Astrocyte (in vitro differentiated cells and primary cell): ENCODE measurements around the gene JOSD2. TPM values are rescaled to one million over a fixed set of nuclear protein-coding genes. Genes with fewer than 3 reads are reported as not detected.

ENCODE experiments used
- DNase-seq: peaks from one replicate; pipeline ENCODE4 v3.0.0-alpha.2; 2010; ENCODE audit warnings: low read depth
- FAIRE-seq: peaks from 2 replicates; lab custom pipeline; 2011; peaks lifted over from hg19 to GRCh38; lab: Jason Lieb, UNC
- H2AFZ ChIP-seq: 2 replicates; pipeline ENCODE4 v1.6.0; 2012; ENCODE audit warnings: low read depth, low read length, inconsistent platforms
- H3K27ac ChIP-seq: 2 replicates; pipeline ENCODE4 v1.5.1; 2011; ENCODE audit warnings: low read depth, low read length, inconsistent platforms
- H3K27me3 ChIP-seq: 2 replicates; pipeline ENCODE4 v1.6.0; 2011; ENCODE audit warnings: low read length, inconsistent platforms; ENCODE audit not compliant: insufficient read depth
- H3K36me3 ChIP-seq: 2 replicates; pipeline ENCODE4 v1.5.1; 2011; ENCODE audit warnings: low read length, inconsistent platforms; ENCODE audit not compliant: insufficient read depth
- H3K4me1 ChIP-seq: 2 replicates; pipeline ENCODE4 v1.5.1; 2011; ENCODE audit warnings: low read length, inconsistent platforms; ENCODE audit not compliant: insufficient read depth
- H3K4me2 ChIP-seq: 2 replicates; pipeline ENCODE4 v1.6.0; 2012; ENCODE audit warnings: low read length, inconsistent platforms
- H3K4me3 ChIP-seq: 2 replicates; pipeline ENCODE4 v1.5.1; 2011; ENCODE audit warnings: low read depth, mild to moderate bottlenecking, low read length, inconsistent platforms; ENCODE audit not compliant: insufficient read depth
- H3K79me2 ChIP-seq: 2 replicates; pipeline ENCODE4 v1.6.0; 2012; ENCODE audit warnings: mild to moderate bottlenecking, low read length, inconsistent platforms; ENCODE audit not compliant: insufficient read depth
- H3K9ac ChIP-seq: 2 replicates; pipeline ENCODE4 v1.6.0; 2012; ENCODE audit warnings: mild to moderate bottlenecking, low read length, inconsistent platforms
- H3K9me3 ChIP-seq: 2 replicates; pipeline ENCODE4 v1.5.1; 2012; ENCODE audit warnings: low read depth, mild to moderate bottlenecking, low read length, inconsistent platforms; ENCODE audit not compliant: insufficient read depth
- H4K20me1 ChIP-seq: 2 replicates; pipeline ENCODE4 v1.6.0; 2012; ENCODE audit warnings: low read length, inconsistent platforms; ENCODE audit not compliant: insufficient read depth
- H3K27ac Mint-ChIP-seq: one replicate; pipeline ENCODE4 v1.8.0; 2021; ENCODE audit warnings: mild to moderate bottlenecking, mixed read lengths; ENCODE audit not compliant: unreplicated experiment
- H3K27me3 Mint-ChIP-seq: one replicate; pipeline ENCODE4 v1.8.0; 2021; ENCODE audit warnings: low read depth, mixed read lengths; ENCODE audit not compliant: unreplicated experiment
- H3K36me3 Mint-ChIP-seq: one replicate; pipeline ENCODE4 v1.8.0; 2021; ENCODE audit warnings: low read depth, mixed read lengths; ENCODE audit not compliant: unreplicated experiment
- H3K4me1 Mint-ChIP-seq: one replicate; pipeline ENCODE4 v1.8.0; 2021; ENCODE audit warnings: low read depth, mixed read lengths; ENCODE audit not compliant: unreplicated experiment
- H3K4me3 Mint-ChIP-seq: one replicate; pipeline ENCODE4 v1.8.0; 2021; ENCODE audit warnings: mild to moderate bottlenecking, moderate library complexity, mixed read lengths; ENCODE audit not compliant: unreplicated experiment
- H3K9me3 Mint-ChIP-seq: one replicate; pipeline ENCODE4 v1.8.0; 2021; ENCODE audit warnings: mild to moderate bottlenecking, mixed read lengths; ENCODE audit not compliant: unreplicated experiment
- CTCF ChIP-seq: IDR thresholded peaks from 2 replicates; pipeline ENCODE4 v1.5.1; 2011; ENCODE audit warnings: low read depth, mild to moderate bottlenecking, inconsistent platforms, low read length, moderate library complexity; ENCODE audit not compliant: insufficient read depth
- EZH2 ChIP-seq: IDR thresholded peaks from 2 replicates; pipeline ENCODE4 v1.6.1; 2012; ENCODE audit warnings: mild to moderate bottlenecking, low read length, inconsistent platforms; ENCODE audit not compliant: insufficient read depth
- total RNA-seq: library from RNA; stranded (reverse); gene quantifications from 2 replicates; pipeline ENCODE4 v1.2.1, GENCODE V29; 2021

JOSD2 gene
- total RNA-seq, 1 donor from 2014 or later = not detected

DNA sequence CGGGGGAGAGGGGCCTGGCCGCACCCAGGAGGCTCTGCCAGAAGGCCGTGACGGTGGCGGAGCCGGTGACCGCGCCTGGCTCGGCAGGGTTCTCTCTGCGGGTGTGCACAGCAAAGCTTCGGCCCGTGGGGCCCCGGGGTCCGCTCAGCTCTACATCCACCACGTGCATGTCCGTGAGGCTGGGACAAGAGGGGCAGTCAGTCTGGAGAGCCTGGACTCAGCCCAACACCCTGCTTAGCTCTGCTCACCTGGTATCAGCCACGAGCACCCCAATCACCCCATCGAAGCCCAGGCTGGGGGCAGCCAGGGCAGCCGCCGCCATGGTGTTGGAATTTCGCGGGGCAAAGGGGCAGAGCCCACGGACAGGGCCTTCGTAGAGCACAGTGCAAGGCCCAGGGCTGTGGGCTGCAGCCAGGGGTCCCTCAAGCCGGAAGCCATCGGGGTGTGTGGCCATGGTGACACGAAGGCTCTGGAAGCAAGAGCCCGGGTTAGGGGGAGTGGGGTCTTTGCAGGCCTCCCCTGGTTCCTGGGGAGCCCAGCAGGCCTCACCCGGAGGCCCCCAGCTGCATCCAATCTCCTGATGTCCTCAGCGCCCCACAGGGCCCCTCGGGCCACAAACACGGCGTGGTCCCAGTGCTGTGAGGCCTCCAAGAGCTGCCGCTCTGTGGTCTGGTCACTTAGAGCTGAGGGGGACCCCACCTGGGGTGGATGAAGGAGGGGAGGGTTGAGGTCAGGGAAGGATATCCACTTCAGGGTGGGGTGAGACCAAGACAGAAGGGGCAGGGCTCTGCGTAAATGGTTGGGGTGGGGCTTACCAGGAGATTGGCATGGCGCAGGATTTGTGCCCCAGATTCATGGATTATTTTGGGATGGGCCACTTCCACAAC lies 1.4 kb upstream of the JOSD2 start:
- Mint-ChIP-seq H3K9me3 (peaks cover 22% of the 10 kb centered on the region), H3K27me3 (no peaks in the 10 kb centered on the region), H3K27ac (no peak overlapping the region), H3K36me3 (no peaks in the 10 kb centered on the region), H3K4me3 (no peak overlapping the region), H3K4me1 (no peaks in the 10 kb centered on the region)
- Histone ChIP-seq H3K4me3 (no peak overlapping the region), H2AFZ (no peak overlapping the region), H3K9me3 (no peaks in the 10 kb centered on the region), H3K27me3 (no peaks in the 10 kb centered on the region), H3K4me2 (peak overlapping the region; percentile 99), H3K36me3 (no peaks in the 10 kb centered on the region), H3K9ac (peak overlapping the region; percentile 84), H4K20me1 (no peaks in the 10 kb centered on the region), H3K27ac (no peak overlapping the region), H3K4me1 (peaks cover 4% of the 10 kb centered on the region), H3K79me2 (peaks cover 9% of the 10 kb centered on the region)
- FAIRE-seq = no peak
- TF ChIP-seq CTCF (no peak), EZH2 (no peak)
- DNase-seq = no peak

- Histone ChIP-seq H4K20me1 (no peaks in the 10 kb centered on the region), H3K27ac (peak overlapping the region; percentile 45)
- H3K27ac Mint-ChIP-seq = no peak overlapping the region
Observed at GRCh38 chr19:50510700-50511068, 307 bp downstream of the JOSD2 start.

More at GRCh38 chr19:50510700-50511068, 307 bp downstream of the JOSD2 start:
- Mint-ChIP-seq H3K27me3 (no peaks in the 10 kb centered on the region), H3K4me1 (no peaks in the 10 kb centered on the region), H3K4me3 (no peak overlapping the region), H3K9me3 (peaks cover 24% of the 10 kb centered on the region), H3K36me3 (no peaks in the 10 kb centered on the region)
- Histone ChIP-seq H3K4me1 (peaks cover 4% of the 10 kb centered on the region), H2AFZ (peak overlapping the region; percentile 58), H3K27me3 (no peaks in the 10 kb centered on the region), H3K9ac (peak overlapping the region; percentile 84), H3K4me2 (peak overlapping the region; percentile 99), H3K4me3 (peak overlapping the region; percentile 76), H3K79me2 (peaks cover 9% of the 10 kb centered on the region), H3K9me3 (no peaks in the 10 kb centered on the region), H3K36me3 (no peaks in the 10 kb centered on the region)
- DNase-seq (peak; percentile 20), FAIRE-seq (no peak)
- TF ChIP-seq EZH2 (no peak), CTCF (no peak)
